K562 (cell line): Measurements from ENCODE around the gene MTOR. TPM values are rescaled to one million over a fixed set of nuclear protein-coding genes. Genes with fewer than 3 reads are reported as not detected.

Source experiments
- ATAC-seq: fragments of 200-7000 bp; cut with Tn5 transposase; 3 replicates; pipeline ENCODE4 v1.9.1; 2020; ENCODE audit warnings: moderate library complexity
- BruUV-seq: library from RNA; stranded (reverse); fragments of 400-500 nt; replicated peaks from 2 replicates; lab custom pipeline; 2021; lab: Mats Ljungman, UMichigan
- CTCF ChIA-PET: fragments of 300-600 bp; formaldehyde crosslinking; extraction: SDS; loops from one replicate; lab custom pipeline; 2021; ENCODE audit warnings: low intra/inter-chr PET ratio; lab: Yijun Ruan, JAX
- POLR2A ChIA-PET: fragments of 300-600, 350-650 bp; sonication (Branson Sonifier 250); formaldehyde crosslinking; extraction: SDS; loops from one replicate; lab custom pipeline; 2021; ENCODE audit warnings: antibody characterized with exemption, inconsistent platforms; lab: Yijun Ruan, JAX
- DNase-seq, 4 experiments: peaks; one replicate each; pipeline versions ENCODE4 v3.0.0 to v3.0.0-alpha.2; 2011 to 2018; ENCODE audit warnings: low spot score in 3 of 4, mixed read lengths in 3 of 4; ENCODE audit errors: extremely low read depth in 1 of 4
- FAIRE-seq: peaks from 2 replicates; lab custom pipeline; 2011; peaks lifted over from hg19 to GRCh38; lab: Jason Lieb, UNC
- H2AFZ ChIP-seq: 2 replicates; pipeline ENCODE4 v1.6.0; 2011; ENCODE audit warnings: low read depth, low read length, control low read depth, inconsistent platforms
- H3K27ac ChIP-seq: fragments of 200-600 bp; 3 replicates; pipeline ENCODE4 v1.8.0; 2011; ENCODE audit warnings: low read depth, mild to moderate bottlenecking, control low read depth, inconsistent platforms, low read length, moderate library complexity, mixed read lengths; ENCODE audit errors: extremely low read depth
- H3K27me3 ChIP-seq, 2 experiments: fragments of 300-600 bp in 1 of 2; 2 replicates in 1 of 2; 3 replicates in 1 of 2; pipeline versions ENCODE4 v1.6.0 to v1.8.0; 2011; ENCODE audit warnings: inconsistent platforms in 2 of 2, low read length in 2 of 2, mild to moderate bottlenecking in 1 of 2, mixed read lengths in 1 of 2, moderate library complexity in 1 of 2; ENCODE audit not compliant: control insufficient read depth in 2 of 2, insufficient read depth in 2 of 2
- H3K36me3 ChIP-seq: fragments of 300-600 bp; 3 replicates; pipeline ENCODE4 v1.8.0; 2011; ENCODE audit warnings: mild to moderate bottlenecking, low read length, inconsistent platforms; ENCODE audit not compliant: control insufficient read depth, insufficient read depth
- H3K4me1 ChIP-seq, 2 experiments: fragments of 200-600 bp in 1 of 2; replicated peaks in 1 of 2; 2 replicates in 1 of 2; 3 replicates in 1 of 2; pipeline versions ENCODE4 v1.5.1 to v1.8.0; 2011; ENCODE audit warnings: inconsistent platforms in 2 of 2, low read length in 2 of 2, mild to moderate bottlenecking in 1 of 2, mixed read lengths in 1 of 2, moderate library complexity in 1 of 2; ENCODE audit not compliant: control insufficient read depth in 2 of 2, insufficient read depth in 2 of 2
- H3K4me2 ChIP-seq: 2 replicates; pipeline ENCODE4 v1.6.1; 2011; ENCODE audit warnings: low read length, control low read depth, inconsistent platforms, mixed read lengths; ENCODE audit not compliant: insufficient read depth
- H3K4me3 ChIP-seq: fragments of 200-600 bp; sonication (generic), shearing (Covaris generic); 2 replicates; pipeline ENCODE4 v1.5.1; 2016; ENCODE audit warnings: control low read depth, inconsistent platforms
- H3K79me2 ChIP-seq: fragments of 200-600 bp; 3 replicates; pipeline ENCODE4 v1.8.0; 2011; ENCODE audit warnings: low read length, inconsistent platforms; ENCODE audit not compliant: control insufficient read depth, insufficient read depth
- H3K9ac ChIP-seq, 2 experiments: 2 replicates each; pipeline versions ENCODE4 v1.6.0 to v1.6.1; 2011; ENCODE audit warnings: low read depth in 2 of 2, low read length in 2 of 2, control low read depth in 1 of 2, inconsistent platforms in 1 of 2, mild to moderate bottlenecking in 1 of 2, mixed read lengths in 1 of 2; ENCODE audit not compliant: insufficient read depth in 1 of 2
- H3K9me1 ChIP-seq: one replicate; pipeline ENCODE4 v1.6.0; 2011; ENCODE audit warnings: inconsistent platforms, mild to moderate bottlenecking, low read length, moderate library complexity; ENCODE audit not compliant: control insufficient read depth, insufficient read depth
- H3K9me3 ChIP-seq: replicated peaks from 2 replicates; pipeline ENCODE4 v1.5.1; 2011; ENCODE audit warnings: low read depth, low read length, inconsistent platforms; ENCODE audit not compliant: control insufficient read depth, insufficient read depth
- H4K20me1 ChIP-seq: replicated peaks from 2 replicates; pipeline ENCODE4 v1.6.1; 2011; ENCODE audit warnings: low read length, inconsistent platforms, mixed read lengths; ENCODE audit not compliant: control insufficient read depth, insufficient read depth
- AFF4 ChIP-seq: sonication (generic); formaldehyde crosslinking; IDR thresholded peaks from 2 replicates; pipeline ENCODE4 v1.8.0; 2023; ENCODE audit warnings: mild to moderate bottlenecking, missing genetic modification reagents
- BCL6 ChIP-seq: fragments of 250-450 bp; sonication (Bioruptor Pico); IDR thresholded peaks from 2 replicates; pipeline ENCODE4 v1.4.0; 2020
- CHD1 ChIP-seq: fragments of 200-600 bp; sonication (generic); IDR thresholded peaks from one replicate; pipeline ENCODE4 v1.6.1; 2012; ENCODE audit warnings: mild to moderate bottlenecking, moderate library complexity, low read length, inconsistent platforms
- HNRNPK ChIP-seq: fragments of 200-400 bp; formaldehyde crosslinking; IDR thresholded peaks from one replicate; pipeline ENCODE4 v1.6.1; 2018; ENCODE audit warnings: mild to moderate bottlenecking, low read depth, low read length; ENCODE audit not compliant: poor library complexity, severe bottlenecking
- ID3 ChIP-seq, 2 experiments: fragments of 250-450 bp in 1 of 2; fragments of 450-650 bp in 1 of 2; sonication (Bioruptor Pico) in 1 of 2; IDR thresholded peaks; 2 replicates each; pipeline versions ENCODE4 v1.6.1 to v1.8.0; 2016 to 2021; ENCODE audit warnings: mild to moderate bottlenecking in 2 of 2, moderate library complexity in 2 of 2, missing compliant biosample characterization in 1 of 2, missing genetic modification characterization in 1 of 2
- LARP7 ChIP-seq: fragments of 450-650 bp; IDR thresholded peaks from 2 replicates; pipeline ENCODE4 v1.6.1; 2016
- MAFF ChIP-seq: IDR thresholded peaks from 2 replicates; pipeline ENCODE4 v1.6.1; 2012; ENCODE audit warnings: low read length, improper control_type of control experiment
- RFX5 ChIP-seq: IDR thresholded peaks from 2 replicates; pipeline ENCODE4 v1.6.1; 2011; ENCODE audit warnings: low read depth, mild to moderate bottlenecking, improper control_type of control experiment, low read length
- SREBF2 ChIP-seq: sonication (generic); formaldehyde crosslinking; IDR thresholded peaks from 2 replicates; pipeline ENCODE4 v1.4.0; 2020; ENCODE audit warnings: mild to moderate bottlenecking, missing genetic modification reagents
- TAF15 ChIP-seq: fragments of 200-400 bp; formaldehyde crosslinking; IDR thresholded peaks from 2 replicates; pipeline ENCODE4 v1.6.1; 2017; ENCODE audit warnings: mild to moderate bottlenecking, low read depth, low read length, moderate library complexity
- ZNF778 ChIP-seq: fragments of 450-650 bp; formaldehyde crosslinking; IDR thresholded peaks from 2 replicates; pipeline ENCODE4 v1.4.0; 2020; ENCODE audit warnings: mild to moderate bottlenecking, moderate library complexity
- ZNF785 ChIP-seq: fragments of 250-450 bp; sonication (Bioruptor Pico); IDR thresholded peaks from 2 replicates; pipeline ENCODE4 v1.4.0; 2020; ENCODE audit warnings: mild to moderate bottlenecking
- WGBS: fragments of 100-300 bp; shearing (Covaris generic); methylation state at CpG from one replicate; pipeline ENCODE4 v1.1.6; 2016; ENCODE audit warnings: low coverage, mixed read lengths; ENCODE audit not compliant: insufficient coverage; ENCODE audit errors: missing lambda C conversion rate; 5-methylcytosine and 5-hydroxymethylcytosine counted together
- in situ Hi-C: fragments of 300-500 bp; cut with MboI; formaldehyde crosslinking; loops from 4 replicates; pipeline ENCODE4 v1.15.0; 2018; ENCODE audit warnings: inconsistent platforms, mixed read lengths
- intact Hi-C: fragments of 100-400 bp; cut with micrococcal nuclease; formaldehyde crosslinking; loops from 2 replicates; pipeline ENCODE4 v1.14.2; 2022
- polyA plus RNA-seq, 8 experiments: library from polyadenylated mRNA; depleted of rRNA in 4 of 8; stranded (reverse) in 5 of 8; unstranded in 3 of 8; fragments of >200 nt; fragmentation: Nextera tagmentation in 2 of 8; fragmentation: Illumina TruSeq in 1 of 8; extraction: Ambion mirVana in 2 of 8; extraction: Trizol in 1 of 8; gene quantifications; 2 replicates each; pipeline versions ENCODE4 v1.2.1 to v1.2.3, GENCODE V29; 2011 to 2014; ENCODE audit warnings: inconsistent platforms in 1 of 8, missing spikeins in 1 of 8
- total RNA-seq, 7 experiments: library from RNA; depleted of rRNA in 6 of 7; stranded (reverse); fragments of >200 nt in 6 of 7; fragmentation: Illumina TruSeq in 2 of 7; extraction: Trizol in 2 of 7; gene quantifications; 2 replicates each; pipeline versions ENCODE4 v1.2.1 to v1.2.3, GENCODE V29; 2011 to 2021; ENCODE audit warnings: low replicate concordance in 1 of 7
- TF ChIP-seq, protein P1 (sequence below): sonication (generic); formaldehyde crosslinking; IDR thresholded peaks from 2 replicates; pipeline ENCODE4 v1.4.0; 2020; ENCODE audit warnings: mild to moderate bottlenecking, missing genetic modification reagents

MTOR gene
- total and polyA plus RNA-seq, 9 of the 15 experiments (the other 6 are each of a cell fraction or from before 2014, with no cell fraction given), result 11.4 to 71.4 (median 52.2) TPM

DNA sequence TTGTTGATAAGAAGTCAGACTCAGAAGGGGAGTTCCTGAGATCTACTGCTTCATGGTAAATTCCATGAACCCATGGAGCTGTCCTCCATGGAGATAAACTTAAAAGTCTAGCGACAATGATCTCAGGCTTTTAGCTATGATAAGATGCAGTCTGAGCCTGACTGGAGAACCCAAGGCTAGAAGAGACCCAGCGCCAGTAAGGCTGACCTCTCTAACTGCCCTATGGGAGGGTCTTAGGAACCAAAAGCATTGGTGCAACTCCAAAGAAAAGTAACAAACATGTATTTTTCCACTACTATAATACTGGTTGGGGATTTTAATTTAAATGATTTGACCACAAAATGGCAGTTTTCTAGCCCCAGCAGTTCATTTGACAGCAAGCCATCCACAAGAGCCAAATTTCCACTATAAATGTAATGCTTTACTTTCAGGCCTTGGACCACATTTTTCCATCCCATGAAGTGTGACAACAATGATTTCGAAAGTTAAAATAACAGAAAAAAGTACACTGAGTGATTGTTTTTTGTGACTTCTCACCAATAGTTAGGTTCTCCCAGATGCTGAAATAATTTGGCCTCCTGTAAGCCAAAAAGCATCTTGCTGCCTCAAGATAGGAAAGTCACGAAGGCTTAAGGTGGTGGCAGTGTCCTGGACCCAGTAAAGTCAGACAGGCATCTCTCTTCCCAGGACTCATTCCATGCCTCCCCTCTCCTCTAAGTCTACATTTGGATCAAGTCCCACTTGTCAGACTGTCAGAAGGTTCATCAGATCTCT lies 119.5 kb downstream of the MTOR start (continued):
- TF ChIP-seq CHD1 (no peak), SREBF2 (CRISPR knock-in tag) (no peak), RFX5 (no peak)
- TF ChIP-seq, all 486 proteins: peak for 0

GRCh38 chr1:11138952-11139351 lies 123.4 kb downstream of the MTOR start:
- Histone ChIP-seq H2AFZ (no peak overlapping the region), H3K79me2 (no peaks in the 10 kb centered on the region), H3K27ac (no peak overlapping the region), H3K9me1 (no peaks in the 10 kb centered on the region), H3K36me3 (peaks cover 74% of the 10 kb centered on the region), H3K4me2 (no peak overlapping the region), H3K27me3 (no peaks in the 10 kb centered on the region), H3K4me3 (no peak overlapping the region), H3K9ac (no peak overlapping the region), H4K20me1 (no peaks in the 10 kb centered on the region), H3K9me3 (no peaks in the 10 kb centered on the region), H3K4me1 (peaks cover 0 to 4% of the 10 kb centered on the region in 2 experiments; a peak in 2 of 5 replicates)
- FAIRE-seq, result no peak
- ChIA-PET POLR2A (no interaction called here), CTCF (interaction anchor here (0.6 kb wide), 1 partner anchor 178 kb away, joined by 3 read pairs; no protein-coding TSS in a partner anchor)
- WGBS, result 97% methylated on average over 3 of the region's 3 CpGs
- DNase-seq, result no peak
- ATAC-seq, result no peak
- TF ChIP-seq, protein P1, sequence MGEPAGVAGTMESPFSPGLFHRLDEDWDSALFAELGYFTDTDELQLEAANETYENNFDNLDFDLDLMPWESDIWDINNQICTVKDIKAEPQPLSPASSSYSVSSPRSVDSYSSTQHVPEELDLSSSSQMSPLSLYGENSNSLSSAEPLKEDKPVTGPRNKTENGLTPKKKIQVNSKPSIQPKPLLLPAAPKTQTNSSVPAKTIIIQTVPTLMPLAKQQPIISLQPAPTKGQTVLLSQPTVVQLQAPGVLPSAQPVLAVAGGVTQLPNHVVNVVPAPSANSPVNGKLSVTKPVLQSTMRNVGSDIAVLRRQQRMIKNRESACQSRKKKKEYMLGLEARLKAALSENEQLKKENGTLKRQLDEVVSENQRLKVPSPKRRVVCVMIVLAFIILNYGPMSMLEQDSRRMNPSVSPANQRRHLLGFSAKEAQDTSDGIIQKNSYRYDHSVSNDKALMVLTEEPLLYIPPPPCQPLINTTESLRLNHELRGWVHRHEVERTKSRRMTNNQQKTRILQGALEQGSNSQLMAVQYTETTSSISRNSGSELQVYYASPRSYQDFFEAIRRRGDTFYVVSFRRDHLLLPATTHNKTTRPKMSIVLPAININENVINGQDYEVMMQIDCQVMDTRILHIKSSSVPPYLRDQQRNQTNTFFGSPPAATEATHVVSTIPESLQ, result no peak
- TF ChIP-seq AFF4 (CRISPR knock-in tag) (no peak), LARP7 (no peak), BCL6 (CRISPR knock-in tag) (no peak), ID3 (CRISPR knock-in tag; IDR thresholded peaks at IDR 0.05) (no peak), ID3 (tag; IDR thresholded peaks at IDR 0.05) (no peak), HNRNPK (no peak), ZNF785 (CRISPR knock-in tag) (no peak), ZNF778 (CRISPR knock-in tag) (no peak), MAFF (no peak), TAF15 (no peak)
- intact Hi-C loops, result no loop called here
- in situ Hi-C loops, result no loop called here
- BruUV-seq, result no TSS peak
